Bronchial epithelial cell (primary cell): Measurements from ENCODE around the gene ZP3. TPM values are rescaled to one million over a fixed set of nuclear protein-coding genes. Genes with fewer than 3 reads are reported as not detected.

Source experiments
- DNase-seq: peaks from one replicate; pipeline ENCODE4 v3.0.0-alpha.2; 2010; ENCODE audit warnings: low read depth
- FAIRE-seq: peaks from 2 replicates; lab custom pipeline; 2011; peaks lifted over from hg19 to GRCh38; lab: Jason Lieb, UNC
- H3K27me3 ChIP-seq: 2 replicates; pipeline ENCODE4 v1.5.1; 2011; ENCODE audit warnings: low read length; ENCODE audit not compliant: control insufficient read depth, insufficient read depth
- H3K36me3 ChIP-seq: 2 replicates; pipeline ENCODE4 v1.5.1; 2011; ENCODE audit warnings: low read length; ENCODE audit not compliant: control insufficient read depth, insufficient read depth
- H3K4me3 ChIP-seq: 2 replicates; pipeline ENCODE4 v1.5.1; 2011; ENCODE audit warnings: mild to moderate bottlenecking, low read depth, low read length, control low read depth
- total RNA-seq: library from RNA; depleted of rRNA; stranded (reverse); fragments of >200 nt; gene quantifications from 2 replicates; pipeline ENCODE4 v1.2.1, GENCODE V29; 2014
- TF ChIP-seq, protein P1 (sequence below): IDR thresholded peaks from 2 replicates; pipeline ENCODE4 v1.5.1; 2011; ENCODE audit warnings: mild to moderate bottlenecking, moderate library complexity, low read length, control low read depth, inconsistent platforms; ENCODE audit not compliant: insufficient read depth, severe bottlenecking

ZP3 gene
- total RNA-seq: 12.8 and 26.1 TPM in 2 replicates

DNA sequence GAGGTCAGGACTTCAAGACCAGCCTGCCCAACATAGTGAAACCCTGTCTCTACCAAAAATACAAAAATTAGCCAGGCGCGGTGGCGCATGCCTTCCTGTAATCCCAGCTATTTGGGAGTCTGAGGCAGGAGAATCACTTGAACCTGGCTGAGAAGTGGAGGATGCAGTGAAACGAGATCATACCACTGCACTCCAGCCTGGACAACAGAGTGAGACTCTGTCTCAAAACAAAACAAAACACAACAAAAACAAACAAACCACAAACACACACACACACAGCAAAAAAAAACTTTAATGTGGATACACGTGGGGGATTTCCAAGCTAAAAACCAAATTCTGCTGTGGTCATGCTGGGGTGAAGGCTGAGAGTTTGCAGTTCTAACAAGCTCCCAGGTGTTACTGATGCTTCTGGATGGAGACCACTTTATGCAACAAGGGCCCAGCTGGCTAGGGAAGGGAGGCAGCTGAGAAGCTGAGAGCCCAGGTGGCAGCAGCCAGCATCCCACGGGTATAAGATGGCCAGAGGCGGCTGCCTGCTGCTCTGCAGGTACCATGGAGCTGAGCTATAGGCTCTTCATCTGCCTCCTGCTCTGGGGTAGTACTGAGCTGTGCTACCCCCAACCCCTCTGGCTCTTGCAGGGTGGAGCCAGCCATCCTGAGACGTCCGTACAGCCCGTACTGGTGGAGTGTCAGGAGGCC lies at the start of gene ZP3:
ZP3 (plus strand) TSS at position 538 of the 699 bp plus-strand sequence; CDS start at position 553, 15 bp downstream.
- TF ChIP-seq, protein P1, sequence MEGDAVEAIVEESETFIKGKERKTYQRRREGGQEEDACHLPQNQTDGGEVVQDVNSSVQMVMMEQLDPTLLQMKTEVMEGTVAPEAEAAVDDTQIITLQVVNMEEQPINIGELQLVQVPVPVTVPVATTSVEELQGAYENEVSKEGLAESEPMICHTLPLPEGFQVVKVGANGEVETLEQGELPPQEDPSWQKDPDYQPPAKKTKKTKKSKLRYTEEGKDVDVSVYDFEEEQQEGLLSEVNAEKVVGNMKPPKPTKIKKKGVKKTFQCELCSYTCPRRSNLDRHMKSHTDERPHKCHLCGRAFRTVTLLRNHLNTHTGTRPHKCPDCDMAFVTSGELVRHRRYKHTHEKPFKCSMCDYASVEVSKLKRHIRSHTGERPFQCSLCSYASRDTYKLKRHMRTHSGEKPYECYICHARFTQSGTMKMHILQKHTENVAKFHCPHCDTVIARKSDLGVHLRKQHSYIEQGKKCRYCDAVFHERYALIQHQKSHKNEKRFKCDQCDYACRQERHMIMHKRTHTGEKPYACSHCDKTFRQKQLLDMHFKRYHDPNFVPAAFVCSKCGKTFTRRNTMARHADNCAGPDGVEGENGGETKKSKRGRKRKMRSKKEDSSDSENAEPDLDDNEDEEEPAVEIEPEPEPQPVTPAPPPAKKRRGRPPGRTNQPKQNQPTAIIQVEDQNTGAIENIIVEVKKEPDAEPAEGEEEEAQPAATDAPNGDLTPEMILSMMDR: no peak
- peak; percentile 15 for DNase-seq
- Histone ChIP-seq H3K27me3 (no peaks in the 10 kb centered on the region), H3K4me3 (no peak within 1 kb of the TSS), H3K36me3 (no peaks in the 10 kb centered on the region)
- FAIRE-seq: no peak

DNA sequence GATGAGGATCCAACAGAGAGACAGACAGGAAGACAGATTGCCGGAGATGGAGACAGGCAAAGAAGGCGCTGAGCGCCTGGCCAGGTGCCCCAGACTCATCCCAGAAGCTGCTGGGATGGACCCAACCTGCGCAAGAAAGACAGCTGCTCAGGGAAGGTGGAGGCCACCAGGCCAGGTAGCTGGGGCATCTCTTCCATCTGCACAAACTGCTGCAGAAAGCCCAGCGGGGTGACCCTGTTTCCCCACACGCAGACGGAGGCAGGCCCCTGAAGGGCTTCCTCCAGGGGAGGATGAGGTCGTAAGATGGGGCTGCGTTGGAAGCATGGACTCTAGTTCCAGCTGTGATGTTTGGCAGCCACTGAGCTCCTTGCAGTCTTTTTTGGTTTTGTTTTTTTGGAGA lies 49.5 kb upstream of the ZP3 start:
- no peaks in the 10 kb centered on the region for H3K36me3 ChIP-seq
- no peaks in the 10 kb centered on the region for H3K27me3 ChIP-seq
- no peak for DNase-seq
- TF ChIP-seq, protein P1: no peak
- H3K4me3 ChIP-seq: no peak overlapping the region
- no peak for FAIRE-seq

DNA sequence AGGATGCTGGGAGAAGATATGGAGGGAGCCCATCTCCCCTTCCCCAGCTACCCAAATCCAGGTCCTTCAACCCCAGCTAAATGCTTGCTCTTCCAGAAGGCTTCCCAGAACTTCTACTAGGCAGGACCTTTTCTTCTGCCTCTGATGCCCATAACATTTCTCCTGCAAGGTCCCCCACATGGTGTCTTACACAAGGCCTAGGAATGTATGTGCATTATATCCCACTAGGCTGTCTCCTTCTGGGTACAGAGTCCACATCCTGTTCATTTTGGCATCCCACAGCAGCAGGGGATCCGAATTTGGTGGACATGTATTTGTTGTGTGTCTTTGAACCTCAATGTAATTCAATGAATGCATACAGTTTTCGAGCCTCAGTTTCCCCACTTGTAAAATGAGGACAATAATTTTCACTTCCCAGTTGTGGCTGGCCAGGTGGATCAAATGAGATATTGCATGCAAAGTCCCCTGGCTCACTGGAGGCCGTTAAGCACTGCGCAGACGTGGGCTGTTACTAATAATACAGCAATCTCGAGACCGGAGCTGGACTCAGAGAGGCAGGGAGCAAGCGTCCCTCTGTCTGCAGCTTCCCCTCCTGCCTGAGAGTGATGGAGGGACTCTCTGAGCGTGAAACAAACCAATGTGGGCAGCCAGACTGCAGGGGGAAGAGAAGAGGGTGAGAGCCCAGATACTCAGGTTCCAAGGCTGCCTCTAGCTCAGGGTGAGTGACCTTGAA lies 47.4 kb upstream of the ZP3 start:
- DNase-seq (no peak), FAIRE-seq (no peak)
- TF ChIP-seq, protein P1: no peak
- Histone ChIP-seq H3K36me3 (no peaks in the 10 kb centered on the region), H3K27me3 (no peaks in the 10 kb centered on the region), H3K4me3 (no peak overlapping the region)

DNA sequence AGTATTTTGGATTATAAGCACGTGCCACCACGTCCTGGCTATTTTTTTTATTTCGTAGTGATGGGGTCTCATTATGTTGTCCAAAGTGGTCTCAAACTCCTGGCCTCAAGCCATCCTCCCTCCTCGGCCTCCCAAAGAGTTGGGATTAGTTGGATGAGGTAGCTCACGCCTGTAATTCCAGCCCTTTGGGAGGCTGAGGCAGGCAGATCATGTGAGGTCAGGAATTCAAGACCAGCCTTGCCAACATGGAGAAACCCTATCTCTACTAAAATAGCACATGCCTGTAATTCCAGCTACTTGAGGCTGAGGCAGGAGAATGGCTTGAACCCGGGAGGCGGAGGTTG lies 44.2 kb upstream of the ZP3 start:
- FAIRE-seq: no peak
- Histone ChIP-seq H3K4me3 (no peak overlapping the region), H3K27me3 (no peaks in the 10 kb centered on the region), H3K36me3 (no peaks in the 10 kb centered on the region)
- TF ChIP-seq, protein P1: no peak
- no peak for DNase-seq

DNA sequence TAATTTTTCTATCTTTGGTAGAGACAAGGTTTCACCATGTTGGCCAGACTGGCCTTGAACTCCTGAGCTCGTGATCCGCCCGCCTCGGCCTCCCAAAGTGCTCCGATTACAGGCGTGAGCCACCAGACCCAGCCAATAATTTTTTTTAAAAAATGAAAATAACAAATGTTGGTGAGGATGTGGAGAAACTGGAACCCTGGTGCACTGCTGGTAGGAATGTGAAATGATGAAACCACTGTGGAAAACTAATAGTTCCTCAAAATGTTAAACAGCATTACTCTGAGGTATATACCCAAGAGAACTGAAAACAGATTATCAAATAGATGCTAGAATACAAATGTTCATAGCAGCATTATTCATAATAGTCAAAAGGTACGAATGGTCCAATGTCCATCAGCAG lies 42.9 kb upstream of the ZP3 start:
- Histone ChIP-seq H3K4me3 (no peak overlapping the region), H3K36me3 (no peaks in the 10 kb centered on the region), H3K27me3 (no peaks in the 10 kb centered on the region)
- TF ChIP-seq, protein P1: no peak
- no peak for FAIRE-seq
- DNase-seq: no peak
